H9 (cell line): ENCODE data around the gene TSPY3. TPM values are rescaled to one million over a fixed set of nuclear protein-coding genes. Genes with fewer than 3 reads are reported as not detected.
"Not testable (repeated sequence)": the region's sequence is repeated elsewhere in the genome, so short reads cannot be mapped to it uniquely, and the experiment has no call there.

Source experiments
- DNase-seq: peaks from one replicate; pipeline ENCODE4 v3.0.0-alpha.2; 2017
- H2AFZ ChIP-seq: one replicate; pipeline ENCODE4 v1.6.1; 2013; ENCODE audit warnings: mild to moderate bottlenecking, low read length, control low read depth, moderate library complexity
- H2AK5ac ChIP-seq: 2 replicates; pipeline ENCODE4 v1.6.1; 2013; ENCODE audit warnings: low read length, control low read depth, mixed read lengths; ENCODE audit not compliant: insufficient read length
- H2BK120ac ChIP-seq: one replicate; pipeline ENCODE4 v1.6.1; 2013; ENCODE audit warnings: low read depth, mild to moderate bottlenecking, low read length, control low read depth, inconsistent platforms; ENCODE audit not compliant: poor library complexity, severe bottlenecking
- H2BK12ac ChIP-seq: 2 replicates; pipeline ENCODE4 v1.6.1; 2013; ENCODE audit warnings: low read length, control low read depth, mixed read lengths, low read depth; ENCODE audit not compliant: insufficient read length
- H2BK15ac ChIP-seq: 2 replicates; pipeline ENCODE4 v1.6.1; 2013; ENCODE audit warnings: low read depth, low read length, control low read depth
- H2BK20ac ChIP-seq: one replicate; pipeline ENCODE4 v1.6.1; 2013; ENCODE audit warnings: low read depth, mild to moderate bottlenecking, low read length, control low read depth, inconsistent platforms; ENCODE audit not compliant: poor library complexity, severe bottlenecking
- H2BK5ac ChIP-seq: 2 replicates; pipeline ENCODE4 v1.6.1; 2013; ENCODE audit warnings: low read length, control low read depth, mixed read lengths; ENCODE audit not compliant: insufficient read length
- H3K14ac ChIP-seq: 2 replicates; pipeline ENCODE4 v1.6.1; 2013; ENCODE audit warnings: low read length, control low read depth; ENCODE audit not compliant: insufficient read depth
- H3K18ac ChIP-seq: 2 replicates; pipeline ENCODE4 v1.6.1; 2013; ENCODE audit warnings: low read depth, mild to moderate bottlenecking, mixed read lengths, low read length, control low read depth; ENCODE audit not compliant: insufficient read length
- H3K23ac ChIP-seq: 2 replicates; pipeline ENCODE4 v1.6.1; 2013; ENCODE audit warnings: low read length, control low read depth, mixed read lengths, low read depth; ENCODE audit not compliant: insufficient read length
- H3K23me2 ChIP-seq: 2 replicates; pipeline ENCODE4 v1.6.1; 2013; ENCODE audit warnings: low read depth, mild to moderate bottlenecking, mixed read lengths, low read length, control low read depth; ENCODE audit not compliant: insufficient read length, poor library complexity, severe bottlenecking
- H3K27ac ChIP-seq: 2 replicates; pipeline ENCODE4 v1.5.1; 2013; ENCODE audit warnings: low read length, control low read depth, mixed read lengths, low read depth; ENCODE audit not compliant: insufficient read length
- H3K27me3 ChIP-seq: 2 replicates; pipeline ENCODE4 v1.6.1; 2013; ENCODE audit warnings: low read length, control low read depth, inconsistent platforms; ENCODE audit not compliant: insufficient read depth
- H3K4ac ChIP-seq: 2 replicates; pipeline ENCODE4 v1.6.1; 2013; ENCODE audit warnings: low read depth, mild to moderate bottlenecking, control low read depth, inconsistent platforms, low read length, moderate library complexity
- H3K4me1 ChIP-seq: 2 replicates; pipeline ENCODE4 v1.6.1; 2013; ENCODE audit warnings: low read length, control low read depth, inconsistent platforms; ENCODE audit not compliant: insufficient read depth
- H3K4me2 ChIP-seq: 2 replicates; pipeline ENCODE4 v1.6.1; 2013; ENCODE audit warnings: low read length, control low read depth, mixed read lengths; ENCODE audit not compliant: insufficient read length, insufficient read depth
- H3K56ac ChIP-seq: 2 replicates; pipeline ENCODE4 v1.6.1; 2013; ENCODE audit warnings: low read depth, mild to moderate bottlenecking, mixed read lengths, low read length, control low read depth; ENCODE audit not compliant: insufficient read length
- H3K79me1 ChIP-seq: 2 replicates; pipeline ENCODE4 v1.6.1; 2013; ENCODE audit warnings: low read depth, mild to moderate bottlenecking, moderate library complexity, low read length, control low read depth, inconsistent platforms; ENCODE audit not compliant: insufficient read depth, poor library complexity, severe bottlenecking
- H3K79me2 ChIP-seq: 2 replicates; pipeline ENCODE4 v1.6.1; 2013; ENCODE audit warnings: low read length, control low read depth, inconsistent platforms; ENCODE audit not compliant: insufficient read depth
- H3K9ac ChIP-seq: 2 replicates; pipeline ENCODE4 v1.6.1; 2013; ENCODE audit warnings: low read length, control low read depth, mixed read lengths; ENCODE audit not compliant: insufficient read length; ENCODE audit errors: extremely low read depth
- H3K9me3 ChIP-seq: one replicate; pipeline ENCODE4 v1.6.1; 2013; ENCODE audit warnings: low read depth, low read length, inconsistent platforms; ENCODE audit not compliant: control insufficient read depth
- H3T11ph ChIP-seq: one replicate; pipeline ENCODE4 v1.6.1; 2013; ENCODE audit warnings: mild to moderate bottlenecking, low read length, control low read depth, inconsistent platforms
- H4K20me1 ChIP-seq: one replicate; pipeline ENCODE4 v1.6.1; 2013; ENCODE audit not compliant: control insufficient read depth, insufficient read length, insufficient read depth
- H4K5ac ChIP-seq: 2 replicates; pipeline ENCODE4 v1.6.1; 2013; ENCODE audit warnings: low read depth, mild to moderate bottlenecking, mixed read lengths, low read length, control low read depth; ENCODE audit not compliant: insufficient read length
- H4K8ac ChIP-seq: replicated peaks from 2 replicates; pipeline ENCODE4 v1.6.1; 2013; ENCODE audit warnings: low read length, control low read depth, mixed read lengths, low read depth; ENCODE audit not compliant: insufficient read length
- H4K91ac ChIP-seq: 2 replicates; pipeline ENCODE4 v1.6.1; 2013; ENCODE audit warnings: low read depth, mild to moderate bottlenecking, moderate library complexity, mixed read lengths, low read length, control low read depth; ENCODE audit not compliant: insufficient read length
- H3K27ac Mint-ChIP-seq, 3 experiments: 2 replicates in 2 of 3; 3 replicates in 1 of 3; pipeline ENCODE4 v1.8.0; 2020 to 2021; ENCODE audit warnings: mixed read lengths in 3 of 3, mild to moderate bottlenecking in 1 of 3, moderate library complexity in 1 of 3
- H3K27me3 Mint-ChIP-seq: 2 replicates; pipeline ENCODE4 v1.8.0; 2021; ENCODE audit warnings: low read depth, mild to moderate bottlenecking, moderate library complexity, mixed read lengths
- H3K36me3 Mint-ChIP-seq, 3 experiments: 2 replicates in 2 of 3; 3 replicates in 1 of 3; pipeline ENCODE4 v1.8.0; 2020 to 2021; ENCODE audit warnings: low read depth in 3 of 3, mixed read lengths in 3 of 3; ENCODE audit not compliant: insufficient read depth in 1 of 3
- H3K4me1 Mint-ChIP-seq, 2 experiments: 2 replicates each; pipeline ENCODE4 v1.8.0; 2020; ENCODE audit warnings: mixed read lengths in 2 of 2
- H3K4me3 Mint-ChIP-seq, 2 experiments: 2 replicates in 1 of 2; 3 replicates in 1 of 2; pipeline ENCODE4 v1.8.0; 2020 to 2021; ENCODE audit warnings: mild to moderate bottlenecking in 2 of 2, mixed read lengths in 2 of 2, moderate library complexity in 1 of 2
- H3K9me3 Mint-ChIP-seq, 2 experiments: 2 replicates in 1 of 2; 3 replicates in 1 of 2; pipeline ENCODE4 v1.8.0; 2020; ENCODE audit warnings: mild to moderate bottlenecking in 2 of 2, mixed read lengths in 2 of 2, moderate library complexity in 1 of 2
- WGBS: extraction: QIAGEN DNeasy Blood & Tissue Kit; methylation state at CpG from one replicate; pipeline ENCODE4 v1.1.7; 2013; ENCODE audit warnings: missing lambda C conversion rate, low lambda C conversion rate, mixed read lengths; ENCODE audit not compliant: insufficient read length; ENCODE audit errors: extremely low coverage; 5-methylcytosine and 5-hydroxymethylcytosine counted together
- total RNA-seq: library from RNA; stranded (reverse); gene quantifications from 2 replicates; pipeline ENCODE4 v1.2.1, GENCODE V29; 2021

The TSPY3 gene
- total RNA-seq, 1 experiment from 2014 or later: not detected

DNA sequence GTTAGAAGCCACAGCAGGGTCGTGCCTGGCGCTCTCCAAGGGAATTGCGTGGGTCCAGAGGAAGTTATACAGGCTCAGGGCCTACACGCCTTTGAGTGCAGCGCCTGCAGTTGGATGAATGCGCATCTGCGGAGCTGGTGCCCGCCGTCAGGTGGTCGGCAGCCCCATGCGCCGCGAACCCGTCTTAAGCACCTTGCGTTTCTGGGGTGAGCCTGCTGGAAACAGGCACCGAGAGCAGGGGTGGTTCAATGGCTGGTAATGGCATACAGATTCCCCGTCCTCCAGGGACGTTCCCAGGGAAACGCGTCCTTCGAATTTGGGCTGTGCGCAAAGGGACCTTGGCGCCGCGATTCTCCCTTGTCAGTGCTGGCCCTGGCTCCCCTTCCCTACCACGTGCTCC lies 1.7 kb upstream of the TSPY3 start:
- not testable (repeated sequence) for H3K4ac ChIP-seq, H4K8ac ChIP-seq, H3K27me3 Mint-ChIP-seq, H3K4me1 Mint-ChIP-seq, H2AK5ac ChIP-seq, H3K79me1 ChIP-seq, H2BK15ac ChIP-seq, DNase-seq, H3K4me1 ChIP-seq, H3K79me2 ChIP-seq, H3K9ac ChIP-seq, H3T11ph ChIP-seq, H4K91ac ChIP-seq, H3K27me3 ChIP-seq, H4K20me1 ChIP-seq, H2BK120ac ChIP-seq, H3K14ac ChIP-seq, H3K9me3 Mint-ChIP-seq, H3K9me3 ChIP-seq, H3K4me2 ChIP-seq, H2BK12ac ChIP-seq, H3K56ac ChIP-seq, H3K18ac ChIP-seq, H3K4me3 Mint-ChIP-seq, H2BK20ac ChIP-seq, H4K5ac ChIP-seq, H3K27ac Mint-ChIP-seq, H2BK5ac ChIP-seq, H2AFZ ChIP-seq, H3K36me3 Mint-ChIP-seq, H3K23me2 ChIP-seq, H3K27ac ChIP-seq, H3K23ac ChIP-seq
- no CpG with 5 or more reads among the region's 26 CpGs for WGBS

Other genes with a start within 250 kb of the TSPY3 start
- gene TSPY4, start 61.0 kb upstream of the TSPY3 start, total RNA-seq: not detected in 2 replicates
- not detected in 2 replicates for gene TSPY8, start 40.6 kb upstream of the TSPY3 start, total RNA-seq
- not detected in 2 replicates for gene TSPY1, start 68.5 kb downstream of the TSPY3 start, total RNA-seq
- not detected in 2 replicates for gene TSPY9, start 88.8 kb downstream of the TSPY3 start, total RNA-seq
- not detected in 2 replicates for gene TSPY10, start 129.5 kb downstream of the TSPY3 start, total RNA-seq